ENCODE measurements around the gene DSE.
A peak's percentile ranks its signal among the peaks of the same experiment; 100 is the strongest.

Gene DSE

GRCh38 chr6:116371120-116371917 lies 572 bp downstream of the DSE start:
- TF ChIP-seq, protein P1, sequence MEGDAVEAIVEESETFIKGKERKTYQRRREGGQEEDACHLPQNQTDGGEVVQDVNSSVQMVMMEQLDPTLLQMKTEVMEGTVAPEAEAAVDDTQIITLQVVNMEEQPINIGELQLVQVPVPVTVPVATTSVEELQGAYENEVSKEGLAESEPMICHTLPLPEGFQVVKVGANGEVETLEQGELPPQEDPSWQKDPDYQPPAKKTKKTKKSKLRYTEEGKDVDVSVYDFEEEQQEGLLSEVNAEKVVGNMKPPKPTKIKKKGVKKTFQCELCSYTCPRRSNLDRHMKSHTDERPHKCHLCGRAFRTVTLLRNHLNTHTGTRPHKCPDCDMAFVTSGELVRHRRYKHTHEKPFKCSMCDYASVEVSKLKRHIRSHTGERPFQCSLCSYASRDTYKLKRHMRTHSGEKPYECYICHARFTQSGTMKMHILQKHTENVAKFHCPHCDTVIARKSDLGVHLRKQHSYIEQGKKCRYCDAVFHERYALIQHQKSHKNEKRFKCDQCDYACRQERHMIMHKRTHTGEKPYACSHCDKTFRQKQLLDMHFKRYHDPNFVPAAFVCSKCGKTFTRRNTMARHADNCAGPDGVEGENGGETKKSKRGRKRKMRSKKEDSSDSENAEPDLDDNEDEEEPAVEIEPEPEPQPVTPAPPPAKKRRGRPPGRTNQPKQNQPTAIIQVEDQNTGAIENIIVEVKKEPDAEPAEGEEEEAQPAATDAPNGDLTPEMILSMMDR (IDR thresholded peaks at IDR 0.05; ENCODE audit: insufficient read depth, low read depth, low read length, missing control alignments), result no peak
- DNase-seq (ENCODE audit: low read depth), result peak; percentile 96
- peak overlapping the region; percentile 76 for H3K4me3 ChIP-seq (ENCODE audit: low read length)

DNA sequence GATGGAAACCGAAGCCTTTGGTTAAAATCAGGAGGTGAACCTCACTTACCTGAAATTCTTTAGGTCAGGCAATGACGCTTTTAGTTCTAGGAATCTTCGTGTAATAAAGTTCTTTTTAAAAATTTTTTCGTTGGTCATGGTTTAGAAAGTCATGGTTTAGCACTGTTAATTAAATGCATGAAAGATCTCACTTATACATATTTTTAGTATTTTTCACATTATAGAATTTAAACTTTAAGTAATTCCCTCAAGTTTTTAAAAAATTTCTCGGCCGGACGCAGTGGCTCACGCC lies 1.1 kb downstream of the DSE start:
- no peak for DNase-seq (ENCODE audit: low read depth)
- TF ChIP-seq, protein P1 (IDR thresholded peaks at IDR 0.05; ENCODE audit: insufficient read depth, low read depth, low read length, missing control alignments), result no peak
- H3K4me3 ChIP-seq (ENCODE audit: low read length), result peak overlapping the region; percentile 76

- TF ChIP-seq, protein P1 (IDR thresholded peaks at IDR 0.05; ENCODE audit: insufficient read depth, low read depth, low read length, missing control alignments), result no peak
- H3K4me3 ChIP-seq (ENCODE audit: low read length), result peak overlapping the region; percentile 23
- peak; percentile 79 for DNase-seq (ENCODE audit: low read depth)
Observed at GRCh38 chr6:116373300-116373699, 2.6 kb downstream of the DSE start.

- H3K4me3 ChIP-seq (ENCODE audit: low read length), result peak overlapping the region; percentile 23
- peak; percentile 92 for DNase-seq (ENCODE audit: low read depth)
- TF ChIP-seq, protein P1 (IDR thresholded peaks at IDR 0.05; ENCODE audit: insufficient read depth, low read depth, low read length, missing control alignments), result no peak
Observed at GRCh38 chr6:116373940-116374339, 3.2 kb downstream of the DSE start.

DNA sequence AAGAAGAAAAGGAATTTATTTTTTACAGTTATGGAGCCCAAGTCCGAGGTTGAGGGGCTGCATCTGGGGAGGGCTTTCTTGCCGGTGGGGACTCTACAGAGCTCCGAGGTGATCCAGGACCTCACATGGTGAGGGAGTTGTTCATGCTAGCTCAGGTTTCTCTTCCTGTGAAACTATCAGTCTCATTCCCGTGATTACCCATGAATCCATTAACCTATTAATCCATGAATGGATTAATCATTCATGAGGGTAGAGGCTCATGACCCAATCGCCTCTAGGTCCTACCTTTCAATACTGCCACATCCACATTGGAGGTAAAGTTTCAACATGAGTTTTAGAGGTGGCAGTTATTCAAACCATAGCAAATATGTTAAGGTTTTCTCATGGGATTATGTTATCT lies 3.8 kb downstream of the DSE start:
- DNase-seq (ENCODE audit: low read depth), result peak; percentile 49
- TF ChIP-seq, protein P1 (IDR thresholded peaks at IDR 0.05; ENCODE audit: insufficient read depth, low read depth, low read length, missing control alignments), result no peak
- H3K4me3 ChIP-seq (ENCODE audit: low read length), result peak overlapping the region; percentile 1

GRCh38 chr6:116375262-116375661 lies 4.5 kb downstream of the DSE start:
- no peak overlapping the region for H3K4me3 ChIP-seq (ENCODE audit: low read length)
- DNase-seq (ENCODE audit: low read depth), result no peak
- TF ChIP-seq, protein P1 (IDR thresholded peaks at IDR 0.05; ENCODE audit: insufficient read depth, low read depth, low read length, missing control alignments), result no peak

- H3K4me3 ChIP-seq (ENCODE audit: low read length), result peak overlapping the region; percentile 9
- TF ChIP-seq, protein P1 (IDR thresholded peaks at IDR 0.05; ENCODE audit: insufficient read depth, low read depth, low read length, missing control alignments), result no peak
- DNase-seq (ENCODE audit: low read depth), result peak; percentile 92
Observed at GRCh38 chr6:116376149-116376548, 5.4 kb downstream of the DSE start.
